CD4-positive, CD25-positive, alpha-beta regulatory T cell (primary cell): ENCODE data around the gene TAS2R8. TPM values are rescaled to one million over a fixed set of nuclear protein-coding genes. Genes with fewer than 3 reads are reported as not detected.

Source experiments
- ATAC-seq, 2 donors: fragments of 150-1000 bp; cut with Tn5 transposase; one replicate each; pipeline ENCODE4 v1.10.0; 2021; ENCODE audit warnings: low read depth in 2 of 2, moderate number of reproducible peaks in 2 of 2, moderate library complexity in 1 of 2
- DNase-seq, 3 donors: peaks; one replicate each; pipeline versions ENCODE4 v3.0.0 to v3.0.0-alpha.2; 2012 to 2022; ENCODE audit warnings: mixed read lengths in 1 of 3
- H3K27ac ChIP-seq: one replicate; pipeline ENCODE4 v1.7.0; 2013; ENCODE audit warnings: mild to moderate bottlenecking, low read length; ENCODE audit not compliant: insufficient read depth, poor library complexity, severe bottlenecking
- H3K27me3 ChIP-seq: one replicate; pipeline ENCODE4 v1.7.0; 2013; ENCODE audit warnings: low read length; ENCODE audit not compliant: control insufficient read depth, insufficient read depth
- H3K36me3 ChIP-seq: one replicate; pipeline ENCODE4 v1.7.0; 2013; ENCODE audit warnings: mild to moderate bottlenecking, low read length, moderate library complexity; ENCODE audit not compliant: control insufficient read depth, insufficient read depth
- H3K4me1 ChIP-seq: 2 replicates; pipeline ENCODE4 v1.7.0; 2013; ENCODE audit warnings: mild to moderate bottlenecking, low read length; ENCODE audit not compliant: insufficient read depth, control insufficient read depth, poor library complexity, severe bottlenecking
- H3K4me3 ChIP-seq: one replicate; pipeline ENCODE4 v1.7.0; 2013; ENCODE audit warnings: low read depth, mild to moderate bottlenecking, low read length, moderate library complexity
- H3K9me3 ChIP-seq, 2 experiments: 1 replicate in 1 of 2; 2 replicates in 1 of 2; pipeline ENCODE4 v1.7.0; 2013; ENCODE audit warnings: low read length in 2 of 2, mild to moderate bottlenecking in 1 of 2, moderate library complexity in 1 of 2; ENCODE audit not compliant: control insufficient read depth in 2 of 2
- H3K27ac Mint-ChIP-seq, 3 donors: one replicate each; pipeline ENCODE4 v1.8.0; 2020 to 2022; ENCODE audit warnings: mild to moderate bottlenecking in 3 of 3, mixed read lengths in 3 of 3, moderate library complexity in 2 of 3
- H3K27me3 Mint-ChIP-seq: one replicate; pipeline ENCODE4 v1.8.0; 2022; ENCODE audit warnings: mild to moderate bottlenecking, mixed read lengths
- H3K36me3 Mint-ChIP-seq: one replicate; pipeline ENCODE4 v1.8.0; 2020; ENCODE audit warnings: mixed read lengths
- H3K4me1 Mint-ChIP-seq, 4 donors: one replicate each; pipeline ENCODE4 v1.8.0; 2020 to 2022; ENCODE audit warnings: mixed read lengths in 4 of 4, mild to moderate bottlenecking in 1 of 4
- H3K4me3 Mint-ChIP-seq, 4 donors: one replicate each; pipeline ENCODE4 v1.8.0; 2020 to 2022; ENCODE audit warnings: mild to moderate bottlenecking in 4 of 4, mixed read lengths in 4 of 4, moderate library complexity in 3 of 4
- H3K9me3 Mint-ChIP-seq, 7 donors: one replicate each; pipeline ENCODE4 v1.8.0; 2020 to 2022; ENCODE audit warnings: mixed read lengths in 7 of 7, mild to moderate bottlenecking in 3 of 7, moderate library complexity in 2 of 7
- polyA plus RNA-seq, 4 donors: library from polyadenylated mRNA; unstranded; fragments of 300-500 nt; fragmentation: Illumina TruSeq; gene quantifications; one replicate each; pipeline ENCODE4 v1.2.3, GENCODE V29; 2021
- total RNA-seq: library from RNA; stranded (reverse); gene quantifications from one replicate; pipeline ENCODE4 v1.2.3, GENCODE V29; 2022

The TAS2R8 gene, protein sequence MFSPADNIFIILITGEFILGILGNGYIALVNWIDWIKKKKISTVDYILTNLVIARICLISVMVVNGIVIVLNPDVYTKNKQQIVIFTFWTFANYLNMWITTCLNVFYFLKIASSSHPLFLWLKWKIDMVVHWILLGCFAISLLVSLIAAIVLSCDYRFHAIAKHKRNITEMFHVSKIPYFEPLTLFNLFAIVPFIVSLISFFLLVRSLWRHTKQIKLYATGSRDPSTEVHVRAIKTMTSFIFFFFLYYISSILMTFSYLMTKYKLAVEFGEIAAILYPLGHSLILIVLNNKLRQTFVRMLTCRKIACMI
- total RNA-seq: not detected
- polyA plus RNA-seq: not detected

DNA sequence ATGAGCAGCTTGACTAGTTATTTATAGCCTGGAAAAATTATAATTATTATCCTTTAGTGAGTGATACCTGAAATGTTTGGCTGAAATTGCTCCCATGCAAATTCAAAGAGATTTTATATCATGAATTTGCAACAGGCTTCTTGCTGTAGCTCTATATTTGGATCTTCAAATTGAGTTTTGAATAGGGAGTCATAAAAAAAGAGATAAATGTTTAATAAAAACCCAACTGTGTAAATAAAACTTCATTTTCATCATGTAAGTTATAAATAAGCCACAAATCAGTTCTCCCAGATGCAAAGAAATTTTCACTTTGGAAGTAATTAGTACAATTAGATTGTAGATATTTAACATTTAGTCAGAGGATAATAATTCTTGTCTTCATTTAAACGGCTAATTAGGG lies at the start of gene TAS2R8:
Gene TAS2R8, minus strand, starts transcription at position 101 of the 400 bp plus-strand sequence. CDS start 306 bp downstream, outside the sequence.
- Histone ChIP-seq H3K36me3 (no peaks in the 10 kb centered on the region), H3K4me3 (no peak within 1 kb of the TSS), H3K4me1 (no peaks in the 10 kb centered on the region), H3K27ac (no peak within 1 kb of the TSS), H3K9me3 (no peaks in the 10 kb centered on the region), H3K27me3 (peaks cover 2% of the 10 kb centered on the region)
- DNase-seq (no peak), ATAC-seq (no peak)
- H3K27ac Mint-ChIP-seq: no peak within 1 kb of the TSS
- H3K36me3 Mint-ChIP-seq: no peaks in the 10 kb centered on the region
- no peaks in the 10 kb centered on the region for H3K4me1 Mint-ChIP-seq
- H3K27me3 Mint-ChIP-seq: peaks cover 8% of the 10 kb centered on the region
- peaks cover 0 to 4% (median 0%) of the 10 kb centered on the region in 7 donors for H3K9me3 Mint-ChIP-seq
- peak within 1 kb of the TSS in 1 of 4 donors; percentile 28 for H3K4me3 Mint-ChIP-seq

GRCh38 chr12:10855807-10856206 lies 48.7 kb upstream of the TAS2R8 start:
- Mint-ChIP-seq H3K9me3 (peaks cover 0 to 45% (median 17%) of the 10 kb centered on the region in 7 donors), H3K4me1 (peaks cover 0 to 27% (median 20%) of the 10 kb centered on the region in 4 donors), H3K27ac (no peak overlapping the region), H3K27me3 (no peaks in the 10 kb centered on the region), H3K4me3 (no peak overlapping the region), H3K36me3 (peaks cover 67% of the 10 kb centered on the region)
- H3K27ac ChIP-seq: no peak overlapping the region
- peaks cover 10% of the 10 kb centered on the region for H3K36me3 ChIP-seq
- peaks cover 10 to 34% of the 10 kb centered on the region in 2 experiments for H3K9me3 ChIP-seq
- H3K4me1 ChIP-seq: no peaks in the 10 kb centered on the region
- DNase-seq: no peak
- no peak for ATAC-seq
- H3K4me3 ChIP-seq: no peak overlapping the region
- H3K27me3 ChIP-seq: no peaks in the 10 kb centered on the region

GRCh38 chr12:10853776-10854175 lies 46.7 kb upstream of the TAS2R8 start:
- Histone ChIP-seq H3K27ac (no peak overlapping the region), H3K4me1 (no peaks in the 10 kb centered on the region), H3K36me3 (peaks cover 10% of the 10 kb centered on the region), H3K4me3 (no peak overlapping the region), H3K9me3 (peaks cover 10 to 29% of the 10 kb centered on the region in 2 experiments), H3K27me3 (no peaks in the 10 kb centered on the region)
- peaks cover 58% of the 10 kb centered on the region for H3K36me3 Mint-ChIP-seq
- H3K27ac Mint-ChIP-seq: no peak overlapping the region
- DNase-seq (no peak), ATAC-seq (no peak)
- no peaks in the 10 kb centered on the region for H3K27me3 Mint-ChIP-seq
- H3K9me3 Mint-ChIP-seq: peaks cover 0 to 31% (median 14%) of the 10 kb centered on the region in 7 donors
- peaks cover 0 to 41% (median 31%) of the 10 kb centered on the region in 4 donors for H3K4me1 Mint-ChIP-seq
- no peak overlapping the region for H3K4me3 Mint-ChIP-seq

GRCh38 chr12:10851243-10851858 lies 44.3 kb upstream of the TAS2R8 start:
- Mint-ChIP-seq H3K4me1 (peaks cover 0 to 41% (median 31%) of the 10 kb centered on the region in 4 donors), H3K4me3 (no peak overlapping the region), H3K9me3 (peaks cover 0 to 8% (median 5%) of the 10 kb centered on the region in 7 donors), H3K27me3 (no peaks in the 10 kb centered on the region), H3K36me3 (peaks cover 58% of the 10 kb centered on the region), H3K27ac (peak overlapping the region in 2 of 3 donors; percentile 26 to 69)
- Histone ChIP-seq H3K9me3 (peaks cover 0 to 9% of the 10 kb centered on the region in 2 experiments), H3K27ac (no peak overlapping the region), H3K27me3 (no peaks in the 10 kb centered on the region), H3K36me3 (peaks cover 4% of the 10 kb centered on the region), H3K4me3 (no peak overlapping the region), H3K4me1 (no peaks in the 10 kb centered on the region)
- ATAC-seq: no peak
- DNase-seq: no peak

GRCh38 chr12:10849425-10849878 lies 42.4 kb upstream of the TAS2R8 start, which contains the start of gene PRR4:
Gene PRR4 (minus strand): TSS chr12:10849475. CDS start chr12:10849437, 38 bp downstream.
- Histone ChIP-seq H3K36me3 (no peaks in the 10 kb centered on the region), H3K27me3 (no peaks in the 10 kb centered on the region), H3K4me3 (no peak within 1 kb of the TSS), H3K27ac (no peak within 1 kb of the TSS), H3K9me3 (no peaks in the 10 kb centered on the region), H3K4me1 (no peaks in the 10 kb centered on the region)
- H3K36me3 Mint-ChIP-seq: peaks cover 57% of the 10 kb centered on the region
- peaks cover 0 to 39% (median 27%) of the 10 kb centered on the region in 4 donors for H3K4me1 Mint-ChIP-seq
- peaks cover 0 to 1% (median 0%) of the 10 kb centered on the region in 7 donors for H3K9me3 Mint-ChIP-seq
- no peak within 1 kb of the TSS for H3K4me3 Mint-ChIP-seq
- no peaks in the 10 kb centered on the region for H3K27me3 Mint-ChIP-seq
- peak; percentile 23 to 60 for ATAC-seq
- peak in 2 of 3 donors; percentile 24 to 67 for DNase-seq
- H3K27ac Mint-ChIP-seq: peak within 1 kb of the TSS; percentile 5 to 47 (median 12)

DNA sequence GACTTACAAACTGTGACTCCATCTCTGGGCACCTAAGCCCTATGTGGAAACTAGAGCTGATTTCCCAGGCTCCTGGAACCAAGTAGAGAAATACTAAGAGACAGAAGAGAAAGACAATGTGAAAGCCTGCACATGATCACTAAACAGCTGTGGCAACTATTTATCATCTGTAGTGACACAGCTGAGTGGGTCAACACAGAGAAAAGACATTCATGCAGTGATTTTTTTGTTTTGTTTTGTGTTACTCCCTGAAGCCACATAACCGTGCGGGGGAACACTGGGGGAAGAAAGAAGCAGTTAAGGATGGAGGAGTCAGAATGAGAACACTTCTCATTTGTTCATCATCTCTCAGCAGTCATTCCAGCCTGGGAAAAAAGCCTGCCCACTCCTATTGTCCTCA lies 40.7 kb upstream of the TAS2R8 start:
- Histone ChIP-seq H3K27me3 (no peaks in the 10 kb centered on the region), H3K9me3 (no peaks in the 10 kb centered on the region), H3K4me1 (no peaks in the 10 kb centered on the region), H3K36me3 (no peaks in the 10 kb centered on the region), H3K4me3 (no peak overlapping the region), H3K27ac (no peak overlapping the region)
- H3K27ac Mint-ChIP-seq: no peak overlapping the region
- no peak for DNase-seq
- peaks cover 5 to 33% (median 25%) of the 10 kb centered on the region in 4 donors for H3K4me1 Mint-ChIP-seq
- no peak overlapping the region for H3K4me3 Mint-ChIP-seq
- no peak for ATAC-seq
- H3K36me3 Mint-ChIP-seq: peaks cover 53% of the 10 kb centered on the region
- H3K27me3 Mint-ChIP-seq: no peaks in the 10 kb centered on the region
- H3K9me3 Mint-ChIP-seq: no peaks in the 10 kb centered on the region

DNA sequence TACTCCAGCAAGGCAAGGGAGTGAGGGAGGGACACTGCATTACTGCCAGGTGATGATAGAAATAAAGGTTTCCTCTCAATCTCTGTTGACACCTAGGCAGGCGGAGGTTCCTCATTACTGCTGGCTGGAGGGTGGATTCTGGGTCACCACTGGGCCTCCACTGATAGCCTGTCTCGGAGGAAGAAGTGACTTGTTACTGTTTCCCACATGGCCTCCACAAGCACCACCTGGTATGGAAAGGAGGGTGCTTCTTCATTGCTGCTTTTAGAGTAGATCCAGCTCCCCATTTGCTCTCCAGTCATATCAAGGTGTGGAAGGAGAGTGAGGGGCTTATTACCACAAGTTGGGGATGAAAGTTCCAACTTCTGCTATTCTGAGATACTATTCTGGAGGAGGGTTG lies 35.8 kb upstream of the TAS2R8 start:
- ATAC-seq: no peak
- Mint-ChIP-seq H3K36me3 (peaks cover 33% of the 10 kb centered on the region), H3K4me3 (no peak overlapping the region), H3K4me1 (peaks cover 0 to 5% (median 0%) of the 10 kb centered on the region in 4 donors), H3K27ac (no peak overlapping the region), H3K27me3 (no peaks in the 10 kb centered on the region), H3K9me3 (peaks cover 0 to 5% (median 0%) of the 10 kb centered on the region in 7 donors)
- Histone ChIP-seq H3K4me3 (no peak overlapping the region), H3K4me1 (no peaks in the 10 kb centered on the region), H3K9me3 (no peaks in the 10 kb centered on the region), H3K27ac (no peak overlapping the region), H3K27me3 (no peaks in the 10 kb centered on the region), H3K36me3 (no peaks in the 10 kb centered on the region)
- no peak for DNase-seq
